Transverse colon (tissue), 4 donors: ENCODE data around the gene TIMP1. TPM values are rescaled to one million over a fixed set of nuclear protein-coding genes. Genes with fewer than 3 reads are reported as not detected.
A peak's percentile ranks its signal among the peaks of the same experiment; 100 is the strongest.

Experiments
- DNase-seq: peaks from one replicate; pipeline ENCODE4 v3.0.0-alpha.2; 2019
- H3K27ac ChIP-seq, 4 donors: fragments of 200-600 bp; sonication (generic); 2 replicates each; pipeline ENCODE4 v1.5.1; 2016 to 2018; ENCODE audit warnings: inconsistent platforms in 4 of 4
- H3K27me3 ChIP-seq: fragments of 200-600 bp; sonication (generic); 2 replicates; pipeline ENCODE4 v1.5.1; 2017; ENCODE audit warnings: inconsistent platforms
- H3K36me3 ChIP-seq, 4 donors: fragments of 200-600 bp; sonication (generic); 2 replicates each; pipeline ENCODE4 v1.5.1; 2017 to 2019; ENCODE audit warnings: inconsistent platforms in 4 of 4
- H3K4me1 ChIP-seq, 4 donors: fragments of 200-600 bp; sonication (generic); 2 replicates each; pipeline ENCODE4 v1.5.1; 2017 to 2020; ENCODE audit warnings: inconsistent platforms in 4 of 4
- H3K4me3 ChIP-seq, 4 donors: fragments of 200-600 bp; sonication (generic); 1 replicate in 1 of 4; 2 replicates in 3 of 4; pipeline versions ENCODE4 v1.5.1 to v1.6.1; 2017 to 2019; ENCODE audit warnings: inconsistent platforms in 4 of 4
- H3K9me3 ChIP-seq, 2 donors: fragments of 200-600 bp; sonication (generic); 2 replicates each; pipeline ENCODE4 v1.5.1; 2017 to 2019; ENCODE audit warnings: inconsistent platforms in 2 of 2
- EP300 ChIP-seq: sonication (generic); formaldehyde crosslinking; IDR thresholded peaks from one replicate; pipeline ENCODE4 v1.6.1; 2017; ENCODE audit warnings: antibody characterized with exemption, low read depth
- POLR2A ChIP-seq: fragments of 450-650 bp; IDR thresholded peaks from one replicate; pipeline ENCODE4 v1.6.1; 2016; ENCODE audit warnings: antibody characterized with exemption, mild to moderate bottlenecking, moderate library complexity
- POLR2AphosphoS5 ChIP-seq, 3 donors: sonication (generic); formaldehyde crosslinking; IDR thresholded peaks; one replicate each; pipeline ENCODE4 v1.6.1; 2016; ENCODE audit warnings: antibody characterized with exemption in 3 of 3
- WGBS, 2 donors: methylation state at CpG; one replicate each; pipeline ENCODE4 v1.1.5; 2018; ENCODE audit warnings: low coverage in 1 of 2; 5-methylcytosine and 5-hydroxymethylcytosine counted together
- in situ Hi-C, 4 donors: fragments of 200-750 bp; cut with MboI; loops; one replicate each; pipeline versions ENCODE4 v1.15.0 to v1.15.1; 2017; ENCODE audit warnings: low sequenced_read_pairs in 3 of 4, low pct_ligation_motif_present in 1 of 4, low pct_unique_long_range_greater_than_20kb in 1 of 4
- intact Hi-C: fragments of 100-400 bp; cut with DNase I; formaldehyde crosslinking; loops from one replicate; pipeline ENCODE4 v1.15.1; 2023; ENCODE audit warnings: low total_unique reads
- total RNA-seq, 4 donors: library from RNA; depleted of rRNA; stranded (reverse); fragments of >200 nt; gene quantifications; one replicate each; pipeline ENCODE4 v1.1.0, GENCODE V29; 2016
- TF ChIP-seq, protein P1 (sequence below), 5 experiments: fragments of 200-600 bp in 3 of 5; fragments of 450-650 bp in 2 of 5; sonication (generic) in 3 of 5; IDR thresholded peaks; 1 replicate in 2 of 5; 2 replicates in 3 of 5; pipeline ENCODE4 v1.5.1; 2016 to 2017; ENCODE audit warnings: antibody characterized with exemption in 5 of 5, inconsistent platforms in 3 of 5, mild to moderate bottlenecking in 2 of 5, moderate library complexity in 1 of 5

TIMP1 gene
- total RNA-seq, 4 donors from 2014 or later: 14.2 to 83.0 (median 43.6) TPM

DNA sequence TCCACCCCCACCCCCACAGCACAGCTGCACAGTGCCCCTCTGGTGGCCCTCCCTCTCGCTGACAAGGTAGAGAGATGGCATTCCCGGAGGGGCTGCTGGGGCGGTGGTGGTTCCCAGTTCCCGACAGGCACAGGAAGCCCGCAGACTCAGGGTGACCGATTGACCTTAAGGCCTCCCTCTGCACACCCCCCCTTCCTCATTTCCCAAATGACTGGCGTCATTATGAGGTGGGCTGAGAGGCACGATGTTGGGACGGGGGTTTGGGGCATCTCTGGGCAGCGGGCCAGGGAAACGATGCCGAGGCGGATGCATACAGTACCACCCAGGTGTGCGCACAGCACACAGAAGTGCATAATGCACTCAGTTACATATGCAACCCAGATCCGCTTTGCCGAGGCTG lies 3.5 kb upstream of the TIMP1 start:
- intact Hi-C loops (loop anchor here (10.0 kb wide), 1 partner anchor 56 kb away; no protein-coding TSS in a partner anchor), in situ Hi-C loops (no loop called here)
- no peaks in the 10 kb centered on the region for H3K36me3 ChIP-seq

DNA sequence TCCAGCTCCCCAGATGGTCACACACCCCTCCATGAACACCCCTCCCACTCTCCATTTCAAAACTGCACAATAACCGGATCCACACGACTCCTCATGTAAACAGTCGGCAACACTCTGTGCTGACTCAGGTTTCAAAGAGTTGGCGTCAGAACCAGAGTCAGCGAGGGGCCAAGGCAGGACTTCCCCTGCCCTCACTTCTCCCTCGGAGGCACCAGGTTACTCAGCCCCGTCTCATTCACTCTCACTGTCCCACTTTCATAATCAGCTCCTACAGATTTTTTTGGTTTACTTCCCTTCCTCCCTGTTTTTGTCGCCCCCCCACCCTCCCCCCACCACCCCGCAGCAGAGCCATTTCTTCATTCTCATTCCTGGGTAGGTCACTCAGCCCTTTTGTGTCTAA lies 2.7 kb upstream of the TIMP1 start:
- H3K9me3 ChIP-seq: no peaks in the 10 kb centered on the region
- TF ChIP-seq, protein P1, sequence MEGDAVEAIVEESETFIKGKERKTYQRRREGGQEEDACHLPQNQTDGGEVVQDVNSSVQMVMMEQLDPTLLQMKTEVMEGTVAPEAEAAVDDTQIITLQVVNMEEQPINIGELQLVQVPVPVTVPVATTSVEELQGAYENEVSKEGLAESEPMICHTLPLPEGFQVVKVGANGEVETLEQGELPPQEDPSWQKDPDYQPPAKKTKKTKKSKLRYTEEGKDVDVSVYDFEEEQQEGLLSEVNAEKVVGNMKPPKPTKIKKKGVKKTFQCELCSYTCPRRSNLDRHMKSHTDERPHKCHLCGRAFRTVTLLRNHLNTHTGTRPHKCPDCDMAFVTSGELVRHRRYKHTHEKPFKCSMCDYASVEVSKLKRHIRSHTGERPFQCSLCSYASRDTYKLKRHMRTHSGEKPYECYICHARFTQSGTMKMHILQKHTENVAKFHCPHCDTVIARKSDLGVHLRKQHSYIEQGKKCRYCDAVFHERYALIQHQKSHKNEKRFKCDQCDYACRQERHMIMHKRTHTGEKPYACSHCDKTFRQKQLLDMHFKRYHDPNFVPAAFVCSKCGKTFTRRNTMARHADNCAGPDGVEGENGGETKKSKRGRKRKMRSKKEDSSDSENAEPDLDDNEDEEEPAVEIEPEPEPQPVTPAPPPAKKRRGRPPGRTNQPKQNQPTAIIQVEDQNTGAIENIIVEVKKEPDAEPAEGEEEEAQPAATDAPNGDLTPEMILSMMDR (IDR thresholded peaks at IDR 0.05): no peak
- no peak for TF ChIP-seq EP300
- TF ChIP-seq POLR2AphosphoS5 (IDR thresholded peaks at IDR 0.05): no peak
- no peak for TF ChIP-seq POLR2A
- intact Hi-C loops (loop anchor here (10.0 kb wide), 1 partner anchor 55 kb away; no protein-coding TSS in a partner anchor), in situ Hi-C loops (no loop called here)
- no peak overlapping the region for H3K4me3 ChIP-seq
- no peak overlapping the region for H3K27ac ChIP-seq
- H3K36me3 ChIP-seq: no peaks in the 10 kb centered on the region
- no peaks in the 10 kb centered on the region for H3K27me3 ChIP-seq
- 48% methylated on average over 9 of the region's 9 CpGs; no CpG with 5 or more reads in 1 of the 2 donors for WGBS, 2 donors
- peaks cover 0 to 10% (median 0%) of the 10 kb centered on the region in 4 donors for H3K4me1 ChIP-seq
- DNase-seq: no peak

More for the DNA sequence above, 3.5 kb upstream of the TIMP1 start:
- Histone ChIP-seq H3K4me1 (peaks cover 0 to 19% (median 5%) of the 10 kb centered on the region in 4 donors), H3K27ac (no peak overlapping the region), H3K4me3 (no peak overlapping the region), H3K27me3 (no peaks in the 10 kb centered on the region), H3K9me3 (no peaks in the 10 kb centered on the region)
- 65% methylated on average over 16 of the region's 16 CpGs; no CpG with 5 or more reads in 1 of the 2 donors for WGBS, 2 donors
- no peak for TF ChIP-seq POLR2AphosphoS5 (IDR thresholded peaks at IDR 0.05)
- no peak for TF ChIP-seq POLR2A
- no peak for DNase-seq

DNA sequence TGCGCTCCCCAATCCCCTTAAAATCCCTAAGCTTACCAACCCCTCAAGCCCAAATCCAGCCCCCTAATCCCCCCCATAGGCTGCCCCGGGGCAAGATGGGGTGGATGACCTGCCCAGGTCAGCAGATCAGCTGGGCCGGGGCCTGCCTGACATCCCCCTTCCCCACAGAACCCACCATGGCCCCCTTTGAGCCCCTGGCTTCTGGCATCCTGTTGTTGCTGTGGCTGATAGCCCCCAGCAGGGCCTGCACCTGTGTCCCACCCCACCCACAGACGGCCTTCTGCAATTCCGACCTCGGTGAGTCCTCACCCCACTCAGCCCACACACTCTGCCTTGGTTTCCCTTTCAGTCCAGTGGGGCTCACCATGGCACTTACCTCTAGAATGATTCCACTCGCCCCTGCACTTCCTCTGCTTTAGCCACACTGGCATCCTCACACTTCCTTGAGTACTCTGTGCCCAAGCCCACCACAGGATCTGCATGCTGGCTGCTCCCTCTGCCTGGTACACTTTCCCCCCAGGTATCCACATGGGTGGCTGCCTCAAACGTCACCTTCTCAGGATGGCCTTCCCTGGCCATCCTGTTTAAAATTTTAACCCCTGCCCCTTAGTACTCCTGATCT lies 1.1 kb downstream of the TIMP1 start:
- peaks cover 0 to 8% (median 0%) of the 10 kb centered on the region in 4 donors for H3K4me1 ChIP-seq
- DNase-seq: no peak
- no peaks in the 10 kb centered on the region for H3K36me3 ChIP-seq
- peak overlapping the region in 1 of 4 donors; percentile 48 for H3K4me3 ChIP-seq
- H3K27me3 ChIP-seq: no peaks in the 10 kb centered on the region
- in situ Hi-C loops: no loop called here
- TF ChIP-seq POLR2AphosphoS5 (IDR thresholded peaks at IDR 0.05): no peak
- TF ChIP-seq EP300: no peak
- TF ChIP-seq, protein P1 (IDR thresholded peaks at IDR 0.05): no peak
- TF ChIP-seq POLR2A: no peak
- no peaks in the 10 kb centered on the region for H3K9me3 ChIP-seq
- whole genome bisulfite sequencing, 2 donors: 59% methylated on average over 8 of the region's 8 CpGs; no CpG with 5 or more reads in 1 of the 2 donors
- H3K27ac ChIP-seq: peak overlapping the region in 3 of 4 donors; percentile 80 to 85 (median 80)
- intact Hi-C loops: no loop called here

DNA sequence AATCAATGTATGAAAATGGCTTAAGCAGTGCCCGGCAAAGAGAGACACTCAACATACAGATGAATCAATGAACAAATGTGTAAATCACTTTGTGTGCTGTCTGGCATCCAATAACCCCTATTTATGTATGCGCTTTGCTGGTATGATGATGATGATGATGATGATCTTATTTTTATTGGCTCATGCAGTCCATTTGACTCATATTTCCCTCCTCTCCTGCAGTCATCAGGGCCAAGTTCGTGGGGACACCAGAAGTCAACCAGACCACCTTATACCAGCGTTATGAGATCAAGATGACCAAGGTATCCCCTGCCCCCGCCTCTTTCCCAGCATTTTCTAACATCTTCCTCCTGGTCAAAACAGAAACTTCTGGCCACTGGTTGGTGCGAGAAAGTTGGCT lies 2.5 kb downstream of the TIMP1 start:
- Histone ChIP-seq H3K9me3 (no peaks in the 10 kb centered on the region), H3K27ac (no peak overlapping the region), H3K36me3 (no peaks in the 10 kb centered on the region), H3K4me1 (peaks cover 0 to 8% (median 0%) of the 10 kb centered on the region in 4 donors), H3K4me3 (no peak overlapping the region), H3K27me3 (no peaks in the 10 kb centered on the region)
- in situ Hi-C loops: no loop called here
- intact Hi-C loops: no loop called here
- WGBS, 2 donors: 78% methylated on average over 6 of the region's 6 CpGs; no CpG with 5 or more reads in 1 of the 2 donors
- TF ChIP-seq, protein P1 (IDR thresholded peaks at IDR 0.05): no peak
- TF ChIP-seq POLR2AphosphoS5 (IDR thresholded peaks at IDR 0.05) (no peak), EP300 (no peak), POLR2A (no peak)
- DNase-seq: no peak
